Gastroesophageal sphincter (tissue), 4 donors: ENCODE results near the gene SPSB3. TPM values are rescaled to one million over a fixed set of nuclear protein-coding genes. Genes with fewer than 3 reads are reported as not detected.
"Not testable (repeated sequence)": the region's sequence is repeated elsewhere in the genome, so short reads cannot be mapped to it uniquely, and the experiment has no call there.

Experiments
- ATAC-seq: fragments of 150-250 bp; one replicate; pipeline ENCODE4 v1.9.1; 2016; ENCODE audit warnings: mild to moderate bottlenecking, moderate library complexity
- H3K27ac ChIP-seq, 4 donors: fragments of 200-600 bp; sonication (generic) in 3 of 4; 1 replicate in 3 of 4; 2 replicates in 1 of 4; pipeline ENCODE4 v1.5.1; 2016 to 2019
- H3K27me3 ChIP-seq: fragments of 200-600 bp; sonication (generic); one replicate; pipeline ENCODE4 v1.5.1; 2019
- H3K36me3 ChIP-seq, 2 donors: fragments of 200-600 bp; sonication (generic); one replicate each; pipeline ENCODE4 v1.5.1; 2019; ENCODE audit warnings: control low read depth in 1 of 2
- H3K4me1 ChIP-seq, 3 donors: fragments of 200-600 bp; sonication (generic); 1 replicate in 2 of 3; 2 replicates in 1 of 3; pipeline ENCODE4 v1.5.1; 2016 to 2019; ENCODE audit warnings: control low read depth in 2 of 3
- H3K4me3 ChIP-seq, 2 donors: fragments of 200-600 bp; sonication (generic); one replicate each; pipeline ENCODE4 v1.5.1; 2019; ENCODE audit warnings: mild to moderate bottlenecking in 1 of 2, moderate library complexity in 1 of 2
- H3K9me3 ChIP-seq, 3 donors: fragments of 200-600 bp; sonication (generic); one replicate each; pipeline ENCODE4 v1.5.1; 2017 to 2019; ENCODE audit warnings: control low read depth in 2 of 3
- EP300 ChIP-seq: sonication (generic); formaldehyde crosslinking; IDR thresholded peaks from one replicate; pipeline ENCODE4 v1.6.1; 2017; ENCODE audit warnings: antibody characterized with exemption, mild to moderate bottlenecking
- POLR2A ChIP-seq, 2 donors: fragments of 450-650 bp; IDR thresholded peaks; one replicate each; pipeline ENCODE4 v1.6.1; 2017; ENCODE audit warnings: antibody characterized with exemption in 2 of 2, mild to moderate bottlenecking in 2 of 2, moderate library complexity in 1 of 2
- POLR2AphosphoS5 ChIP-seq: sonication (generic); formaldehyde crosslinking; IDR thresholded peaks from one replicate; pipeline ENCODE4 v1.6.1; 2017; ENCODE audit warnings: antibody characterized with exemption
- WGBS, 2 donors: methylation state at CpG; one replicate each; pipeline ENCODE4 v1.1.5; 2018; ENCODE audit warnings: low coverage in 1 of 2; 5-methylcytosine and 5-hydroxymethylcytosine counted together
- total RNA-seq, 4 donors: library from RNA; depleted of rRNA; stranded (reverse); fragments of >200 nt; gene quantifications; one replicate each; pipeline ENCODE4 v1.1.0, GENCODE V29; 2016
- TF ChIP-seq, protein P1 (sequence below), 4 experiments: fragments of 200-600 bp in 2 of 4; fragments of 450-650 bp in 2 of 4; sonication (generic) in 1 of 4; IDR thresholded peaks; one replicate each; pipeline ENCODE4 v1.5.1; 2017 to 2019; ENCODE audit warnings: antibody characterized with exemption in 4 of 4, mild to moderate bottlenecking in 2 of 4, moderate library complexity in 2 of 4

The SPSB3 gene
- total RNA-seq, 4 donors from 2014 or later = 52.4 to 81.1 (median 75.4) TPM

DNA sequence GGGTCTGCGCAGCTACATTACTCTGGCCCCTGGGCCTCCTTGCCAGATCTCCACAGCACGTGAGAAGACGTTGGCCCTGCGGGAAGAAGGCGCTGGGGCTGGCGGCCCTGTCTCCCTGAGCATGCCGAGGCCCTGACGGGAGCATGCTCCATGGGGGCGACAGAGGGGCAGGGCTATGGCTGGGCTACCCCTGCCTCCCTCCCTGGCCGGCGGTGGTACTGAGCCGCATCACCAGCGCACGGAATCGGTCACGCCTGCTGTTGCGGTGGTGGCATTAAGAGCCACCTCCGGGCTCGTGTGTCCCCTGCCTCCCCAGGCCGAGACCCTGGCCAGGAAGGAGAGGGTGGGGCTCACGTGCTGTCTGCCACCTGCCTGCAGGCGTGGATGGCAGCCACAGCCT lies 48.2 kb downstream of the SPSB3 start:
- WGBS, 2 donors = no CpG with 5 or more reads among the region's 22 CpGs

DNA sequence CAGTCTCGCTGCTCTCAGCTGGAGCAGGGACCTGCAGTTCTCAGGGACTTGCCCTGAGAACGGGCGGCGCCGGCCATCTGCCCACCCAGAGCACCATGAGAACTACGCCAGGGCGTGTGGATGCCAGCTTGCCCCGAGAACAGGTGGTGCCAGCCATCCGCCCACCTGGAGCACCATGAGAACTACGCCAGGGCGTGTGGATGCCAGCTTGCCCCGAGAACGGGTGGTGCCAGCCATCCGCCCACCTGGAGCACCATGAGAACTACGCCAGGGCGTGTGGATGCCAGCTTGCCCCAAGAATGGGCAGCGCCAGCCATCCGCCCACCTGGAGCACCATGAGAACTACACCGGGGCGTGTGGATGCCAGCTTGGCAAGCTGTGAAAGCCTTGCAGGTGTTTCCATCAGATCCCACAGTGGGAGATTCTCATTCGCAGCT lies 49.8 kb downstream of the SPSB3 start:
- not testable (repeated sequence) for H3K27me3 ChIP-seq, ATAC-seq, H3K27ac ChIP-seq, H3K4me3 ChIP-seq, H3K9me3 ChIP-seq, H3K4me1 ChIP-seq
- H3K36me3 ChIP-seq = peaks cover 0 to 76% of the 10 kb centered on the region in 2 donors
- WGBS, 2 donors = no CpG with 5 or more reads among the region's 21 CpGs

More for the DNA sequence above, 48.2 kb downstream of the SPSB3 start:
- Histone ChIP-seq H3K27ac (no peak overlapping the region), H3K4me3 (no peak overlapping the region), H3K36me3 (peaks cover 0 to 60% of the 10 kb centered on the region in 2 donors), H3K9me3 (no peaks in the 10 kb centered on the region), H3K4me1 (no peaks in the 10 kb centered on the region), H3K27me3 (no peaks in the 10 kb centered on the region)
- TF ChIP-seq EP300 = no peak
- no peak for TF ChIP-seq POLR2AphosphoS5
- TF ChIP-seq POLR2A (IDR thresholded peaks at IDR 0.05) = no peak
- no peak for ATAC-seq

DNA sequence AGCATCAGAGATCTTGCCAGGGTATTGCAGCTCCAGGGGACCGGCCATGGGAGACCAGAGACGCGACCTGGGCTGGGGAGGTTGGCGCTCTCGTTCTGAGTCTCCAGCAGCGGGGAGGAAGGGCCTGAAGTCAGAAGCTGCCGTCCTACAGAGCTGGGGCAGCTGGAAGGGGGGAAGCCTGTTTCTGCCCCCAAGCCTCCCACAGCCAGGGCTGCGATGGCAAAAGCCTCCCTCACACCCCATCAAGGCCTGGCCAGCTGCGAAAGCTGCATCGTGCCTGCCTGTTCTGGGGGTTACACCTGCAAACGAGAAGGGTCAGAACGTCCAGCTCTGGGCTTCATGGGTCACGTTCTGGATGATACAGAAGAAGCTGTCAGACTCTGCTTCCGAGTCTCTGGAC lies 50.3 kb downstream of the SPSB3 start:
- no peak for ATAC-seq
- H3K36me3 ChIP-seq = peaks cover 0 to 79% of the 10 kb centered on the region in 2 donors
- WGBS, 2 donors = 66% methylated on average over 4 of the region's 14 CpGs; no CpG with 5 or more reads in 1 of the 2 donors
- no peak overlapping the region for H3K4me3 ChIP-seq
- TF ChIP-seq EP300 (no peak), POLR2A (IDR thresholded peaks at IDR 0.05) (no peak), POLR2AphosphoS5 (no peak)
- TF ChIP-seq, protein P1, sequence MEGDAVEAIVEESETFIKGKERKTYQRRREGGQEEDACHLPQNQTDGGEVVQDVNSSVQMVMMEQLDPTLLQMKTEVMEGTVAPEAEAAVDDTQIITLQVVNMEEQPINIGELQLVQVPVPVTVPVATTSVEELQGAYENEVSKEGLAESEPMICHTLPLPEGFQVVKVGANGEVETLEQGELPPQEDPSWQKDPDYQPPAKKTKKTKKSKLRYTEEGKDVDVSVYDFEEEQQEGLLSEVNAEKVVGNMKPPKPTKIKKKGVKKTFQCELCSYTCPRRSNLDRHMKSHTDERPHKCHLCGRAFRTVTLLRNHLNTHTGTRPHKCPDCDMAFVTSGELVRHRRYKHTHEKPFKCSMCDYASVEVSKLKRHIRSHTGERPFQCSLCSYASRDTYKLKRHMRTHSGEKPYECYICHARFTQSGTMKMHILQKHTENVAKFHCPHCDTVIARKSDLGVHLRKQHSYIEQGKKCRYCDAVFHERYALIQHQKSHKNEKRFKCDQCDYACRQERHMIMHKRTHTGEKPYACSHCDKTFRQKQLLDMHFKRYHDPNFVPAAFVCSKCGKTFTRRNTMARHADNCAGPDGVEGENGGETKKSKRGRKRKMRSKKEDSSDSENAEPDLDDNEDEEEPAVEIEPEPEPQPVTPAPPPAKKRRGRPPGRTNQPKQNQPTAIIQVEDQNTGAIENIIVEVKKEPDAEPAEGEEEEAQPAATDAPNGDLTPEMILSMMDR (IDR thresholded peaks at IDR 0.05) = no peak
- H3K4me1 ChIP-seq = no peaks in the 10 kb centered on the region
- H3K9me3 ChIP-seq = no peaks in the 10 kb centered on the region
- no peak overlapping the region for H3K27ac ChIP-seq
- H3K27me3 ChIP-seq = no peaks in the 10 kb centered on the region

DNA sequence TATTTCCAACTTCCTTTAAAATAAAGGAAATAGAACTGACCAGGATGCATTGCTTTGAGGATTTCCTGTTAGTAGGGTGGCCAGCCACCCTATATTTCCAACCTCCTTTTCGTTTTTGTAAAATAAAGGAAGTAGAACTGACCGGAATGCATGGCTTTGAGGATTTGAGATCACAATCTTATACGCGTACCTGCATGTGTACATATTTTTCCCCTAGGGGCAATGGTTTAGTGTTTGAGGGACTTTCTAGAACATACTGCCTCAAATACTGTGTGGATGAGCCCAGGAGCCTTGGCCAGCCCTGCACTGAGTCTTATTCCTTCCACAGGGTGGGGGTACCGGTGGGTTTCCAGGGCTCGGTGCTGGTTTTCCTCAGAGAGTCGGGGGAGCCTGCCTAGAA lies 50.8 kb downstream of the SPSB3 start:
- Histone ChIP-seq H3K9me3 (no peaks in the 10 kb centered on the region), H3K27me3 (no peaks in the 10 kb centered on the region), H3K4me3 (no peak overlapping the region), H3K4me1 (no peaks in the 10 kb centered on the region), H3K27ac (no peak overlapping the region), H3K36me3 (peaks cover 0 to 84% of the 10 kb centered on the region in 2 donors)
- TF ChIP-seq POLR2AphosphoS5 = no peak
- TF ChIP-seq, protein P1 (IDR thresholded peaks at IDR 0.05) = no peak
- TF ChIP-seq EP300 = no peak
- TF ChIP-seq POLR2A (IDR thresholded peaks at IDR 0.05) = no peak
- ATAC-seq = no peak
- 87 to 96% methylated on average over 4 of the region's 7 CpGs for WGBS, 2 donors

DNA sequence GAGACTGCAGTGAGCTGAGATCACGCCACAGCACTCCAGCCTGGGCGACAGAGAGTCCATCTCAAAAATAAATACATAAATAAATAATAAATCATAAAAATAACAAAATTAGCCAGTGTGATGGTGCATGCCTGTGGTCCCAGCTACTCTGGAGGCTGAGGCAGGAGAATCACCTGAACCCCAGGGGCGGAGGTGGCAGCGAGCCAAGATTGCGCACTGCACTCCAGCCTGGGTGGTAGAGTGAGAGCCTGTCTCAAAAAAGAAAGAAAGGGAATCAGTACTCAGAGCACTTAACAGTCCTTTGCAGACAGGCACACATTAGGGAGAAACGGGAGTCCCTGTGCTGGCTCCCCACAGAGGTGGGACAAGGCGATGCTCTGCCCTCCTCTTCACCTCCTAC lies 51.3 kb downstream of the SPSB3 start:
- Histone ChIP-seq H3K27ac (no peak overlapping the region), H3K27me3 (no peaks in the 10 kb centered on the region), H3K36me3 (peaks cover 0 to 89% of the 10 kb centered on the region in 2 donors), H3K4me3 (no peak overlapping the region), H3K4me1 (no peaks in the 10 kb centered on the region), H3K9me3 (no peaks in the 10 kb centered on the region)
- 80 to 83% methylated on average over 2 to 6 of the region's 7 CpGs for WGBS, 2 donors
- TF ChIP-seq, protein P1 (IDR thresholded peaks at IDR 0.05) = no peak
- no peak for TF ChIP-seq POLR2A (IDR thresholded peaks at IDR 0.05)
- TF ChIP-seq EP300 = no peak
- ATAC-seq = no peak

DNA sequence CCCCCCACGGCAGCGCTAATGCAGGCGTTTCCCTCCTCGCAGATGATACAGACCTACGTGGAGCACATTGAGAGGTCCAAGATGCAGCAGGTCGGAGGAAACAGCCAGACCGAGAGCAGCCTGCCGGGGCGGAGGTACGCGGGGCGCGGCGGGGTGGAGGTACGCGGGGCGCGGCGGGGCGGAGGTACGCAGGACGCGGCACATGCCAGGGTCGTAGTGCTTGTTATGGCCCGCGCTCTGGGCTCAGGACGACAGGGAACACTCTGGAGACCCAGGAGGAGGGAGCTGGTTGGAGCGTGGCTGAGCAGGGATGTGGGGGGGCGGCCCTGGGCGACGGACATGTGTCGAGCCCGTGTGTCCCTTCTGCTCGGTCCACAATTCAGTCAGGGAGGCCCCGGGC lies 52.9 kb downstream of the SPSB3 start:
- ATAC-seq = no peak
- Histone ChIP-seq H3K36me3 (peaks cover 0 to 97% of the 10 kb centered on the region in 2 donors), H3K4me3 (no peak overlapping the region), H3K4me1 (peaks cover 0 to 4% (median 0%) of the 10 kb centered on the region in 3 donors), H3K27ac (no peak overlapping the region), H3K27me3 (no peaks in the 10 kb centered on the region), H3K9me3 (no peaks in the 10 kb centered on the region)
- WGBS, 2 donors = 92 to 96% methylated on average over 5 to 10 of the region's 35 CpGs
- TF ChIP-seq POLR2A (IDR thresholded peaks at IDR 0.05) (no peak), POLR2AphosphoS5 (no peak), EP300 (no peak)
- TF ChIP-seq, protein P1 (IDR thresholded peaks at IDR 0.05) = no peak
